Stimulated activated CD8-positive, alpha-beta memory T cell treated with anti-CD3 and anti-CD28 coated beads, Interleukin-12 subunit alpha, Interleukin-12 subunit beta, amount 100 ng/mL, for 24 hours (primary cell): ENCODE data around the gene NPHP3.
"Not testable (repeated sequence)": the region's sequence is repeated elsewhere in the genome, so short reads cannot be mapped to it uniquely, and the experiment has no call there.

Experiments used
- DNase-seq: peaks from one replicate; pipeline ENCODE4 v3.0.0-alpha.2; 2020; ENCODE audit errors: extremely low read depth

The NPHP3 gene

GRCh38 chr3:132722165-132723023, at the start of gene NPHP3:
Gene NPHP3, minus strand, starts transcription at chr3:132722409. Its CDS starts 54 bp downstream, at chr3:132722355.
- DNase-seq, result peak; percentile 98

- DNase-seq, result no peak
Observed at GRCh38 chr3:132758740-132759139, 36.5 kb upstream of the NPHP3 start.

GRCh38 chr3:132756108-132756650, 34.0 kb upstream of the NPHP3 start:
- DNase-seq, result no peak

GRCh38 chr3:132753946-132754345, 31.7 kb upstream of the NPHP3 start:
- DNase-seq, result no peak

- no peak for DNase-seq
Observed at GRCh38 chr3:132749786-132750185, 27.6 kb upstream of the NPHP3 start.

- not testable (repeated sequence) for DNase-seq
Observed at GRCh38 chr3:132746720-132747119, 24.5 kb upstream of the NPHP3 start.

GRCh38 chr3:132738314-132738713, 16.1 kb upstream of the NPHP3 start:
- DNase-seq, result no peak

- DNase-seq, result no peak
Observed at GRCh38 chr3:132735589-132735988, 13.4 kb upstream of the NPHP3 start.

- no peak for DNase-seq
Observed at GRCh38 chr3:132730891-132731580, 8.8 kb upstream of the NPHP3 start.

GRCh38 chr3:132726341-132726823, 4.2 kb upstream of the NPHP3 start:
- no peak for DNase-seq

GRCh38 chr3:132723024-132723950, 1.1 kb upstream of the NPHP3 start:
- no peak for DNase-seq

- no peak for DNase-seq
Observed at GRCh38 chr3:132721479-132722164, 587 bp downstream of the NPHP3 start.

GRCh38 chr3:132720228-132720627, 2.0 kb downstream of the NPHP3 start:
- DNase-seq, result no peak

GRCh38 chr3:132716372-132716771, 5.8 kb downstream of the NPHP3 start:
- no peak for DNase-seq

- DNase-seq, result no peak
Observed at GRCh38 chr3:132713977-132714727, 8.1 kb downstream of the NPHP3 start.

GRCh38 chr3:132710311-132710710, 11.9 kb downstream of the NPHP3 start:
- DNase-seq, result no peak

GRCh38 chr3:132709761-132710160, 12.4 kb downstream of the NPHP3 start:
- no peak for DNase-seq

- no peak for DNase-seq
Observed at GRCh38 chr3:132703733-132704132, 18.5 kb downstream of the NPHP3 start.

GRCh38 chr3:132695422-132695821, 26.8 kb downstream of the NPHP3 start:
- DNase-seq, result no peak

GRCh38 chr3:132694991-132695390, 27.2 kb downstream of the NPHP3 start:
- DNase-seq, result no peak
